Raji (cell line): ENCODE measurements around the gene PAK4.

Source experiments
- POLR2A ChIP-seq: IDR thresholded peaks from 2 replicates; pipeline ENCODE4 v1.6.1; 2011; ENCODE audit warnings: low read depth, low read length, control low read depth; ENCODE audit not compliant: insufficient read depth

Gene PAK4

DNA sequence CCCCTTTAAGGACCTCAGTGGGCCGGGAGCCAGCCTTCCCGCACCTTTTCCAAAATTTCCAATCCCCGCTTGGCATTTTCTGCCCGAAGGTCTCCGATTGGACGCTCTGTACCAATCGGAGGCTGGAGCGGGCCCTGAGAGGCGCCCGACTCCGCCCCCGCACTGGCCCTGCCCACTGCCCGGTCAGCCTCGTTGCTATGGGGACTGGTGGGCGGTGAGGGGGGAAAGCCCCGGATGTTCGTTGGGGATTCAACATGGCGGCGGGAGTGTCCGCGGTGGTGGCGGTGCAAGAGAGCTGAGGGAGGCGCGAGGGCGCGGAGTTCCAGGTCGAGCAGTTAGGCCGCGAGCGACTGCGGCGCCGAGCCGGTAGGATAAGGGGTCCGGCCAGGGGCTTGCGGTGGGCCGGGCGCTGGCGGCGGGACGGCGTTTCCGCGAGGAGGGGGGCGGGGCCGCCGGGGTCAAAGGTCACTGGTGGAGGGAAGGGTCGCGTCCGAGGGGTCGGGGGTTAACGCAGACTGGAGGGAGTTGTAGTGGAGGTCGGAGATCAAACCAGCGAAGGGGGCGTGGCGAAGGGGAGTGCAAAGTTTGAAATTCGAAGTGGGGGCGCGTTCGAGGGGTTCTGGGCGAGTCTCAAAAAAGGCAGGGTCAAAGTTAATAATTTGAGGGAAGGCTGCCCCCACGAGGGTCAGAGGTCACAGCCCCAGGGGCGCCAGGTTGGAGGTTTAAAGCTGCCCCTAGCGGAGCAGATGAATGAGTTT, at the start of gene PAK4:
PAK4 (plus strand) TSS at position 233 of the 758 bp plus-strand sequence. CDS start 43,768 bp downstream, outside the sequence.
- TF ChIP-seq POLR2A = peak; percentile 82

- TF ChIP-seq POLR2A = no peak
These were observed 48.3 kb upstream of the PAK4 start for GRCh38 chr19:39077323-39077722.

DNA sequence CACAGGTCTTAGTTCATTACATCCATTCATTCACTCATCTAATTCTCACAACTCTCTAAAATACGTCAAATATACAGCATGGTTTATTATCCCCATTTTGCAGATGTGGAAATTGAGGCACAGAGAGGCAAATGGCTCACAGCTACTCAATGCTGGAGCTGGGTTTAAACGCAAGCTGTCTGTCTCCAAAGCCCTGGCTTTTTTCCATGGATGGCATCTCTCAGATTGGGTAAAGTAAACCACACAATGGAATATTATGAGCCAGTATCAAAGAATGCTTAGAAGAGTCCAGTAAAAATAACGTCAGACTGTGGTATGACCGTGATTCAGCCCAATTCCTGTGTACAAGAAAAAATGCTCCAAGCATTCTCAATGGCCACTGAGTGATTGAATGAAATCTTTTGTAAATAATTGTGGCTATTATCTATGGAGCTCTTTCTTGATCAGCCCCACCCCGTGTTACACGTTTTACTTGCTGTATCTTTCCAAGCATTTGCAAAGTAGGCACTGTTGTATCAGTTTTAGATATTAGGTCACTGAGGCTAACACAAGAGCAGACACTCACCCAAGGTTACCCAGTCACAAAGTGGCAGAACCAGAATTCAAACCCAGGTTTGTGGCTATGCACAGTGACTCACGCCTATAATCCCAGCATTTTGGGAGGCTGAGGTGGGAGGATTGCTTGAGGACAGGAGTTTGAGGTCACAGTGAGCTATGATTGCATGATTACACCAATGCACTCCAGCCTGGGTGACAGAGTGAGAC, 47.0 kb upstream of the PAK4 start:
- no peak for TF ChIP-seq POLR2A

- no peak for TF ChIP-seq POLR2A
These were observed 45.2 kb upstream of the PAK4 start for GRCh38 chr19:39080431-39080830.

DNA sequence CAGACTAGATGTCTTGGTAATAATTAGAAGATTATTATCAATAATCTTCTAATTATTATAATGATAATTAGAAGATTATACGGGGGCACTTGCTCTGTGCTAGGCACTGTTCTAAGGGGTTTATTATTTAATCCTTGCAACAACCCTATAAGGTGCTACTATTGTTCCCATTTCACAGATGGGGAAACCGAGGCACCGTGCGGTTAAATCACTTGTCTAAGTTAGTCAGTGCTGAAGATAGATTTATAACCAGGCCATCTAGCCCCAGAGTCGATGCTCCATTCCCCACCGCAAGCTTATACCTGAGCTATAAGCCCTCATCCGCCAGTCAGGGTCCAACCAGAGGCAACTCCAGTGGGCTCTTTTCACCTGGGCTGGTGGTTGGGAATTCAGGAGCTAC, 43.4 kb upstream of the PAK4 start:
- TF ChIP-seq POLR2A = no peak

DNA sequence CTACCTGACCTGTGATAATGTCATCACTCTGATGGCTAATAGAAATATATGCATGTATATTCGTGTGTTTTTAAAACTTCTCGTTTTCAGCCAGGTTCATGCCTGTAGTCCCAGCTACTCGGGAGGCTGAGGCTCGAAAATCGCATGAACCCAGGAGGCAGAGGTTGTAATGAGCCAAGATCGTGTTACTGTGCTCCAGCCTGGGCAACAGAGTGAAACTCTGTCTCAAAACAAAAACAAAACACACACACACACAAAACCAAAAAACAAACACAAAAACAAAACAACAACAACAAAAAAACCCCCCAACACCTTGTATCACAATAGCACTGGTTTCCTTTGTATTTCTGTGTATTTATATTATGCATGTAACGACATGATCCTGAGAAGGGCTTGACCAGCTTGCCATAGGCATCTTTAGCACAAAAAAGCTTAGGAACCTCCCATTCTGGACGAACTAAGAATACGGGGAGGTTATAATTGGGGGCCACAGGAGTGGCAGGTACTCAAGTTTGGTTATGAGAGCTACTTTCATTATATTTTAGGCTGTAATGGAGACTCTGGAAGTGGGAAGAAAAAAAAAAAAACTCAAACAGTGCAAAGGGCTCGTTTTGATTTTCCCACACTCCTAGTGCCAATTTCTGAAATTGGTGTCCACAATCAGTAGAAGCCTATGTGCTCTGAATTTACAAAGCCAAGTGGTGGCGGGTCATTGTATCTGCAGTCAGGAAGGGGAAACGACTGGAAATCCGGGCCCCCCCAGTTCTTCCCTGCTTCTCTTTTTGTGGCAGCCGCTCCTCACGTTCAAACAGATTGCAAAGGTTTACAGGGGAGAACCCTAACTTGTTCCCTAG, 42.6 kb upstream of the PAK4 start:
- no peak for TF ChIP-seq POLR2A

- no peak for TF ChIP-seq POLR2A
These were observed 42.0 kb upstream of the PAK4 start for GRCh38 chr19:39083599-39083982.

- no peak for TF ChIP-seq POLR2A
These were observed 41.4 kb upstream of the PAK4 start, which contains the start of gene ACP7 for GRCh38 chr19:39083983-39084731. Gene ACP7 (plus strand): TSS chr19:39084368. CDS start chr19:39085270, 902 bp downstream.

DNA sequence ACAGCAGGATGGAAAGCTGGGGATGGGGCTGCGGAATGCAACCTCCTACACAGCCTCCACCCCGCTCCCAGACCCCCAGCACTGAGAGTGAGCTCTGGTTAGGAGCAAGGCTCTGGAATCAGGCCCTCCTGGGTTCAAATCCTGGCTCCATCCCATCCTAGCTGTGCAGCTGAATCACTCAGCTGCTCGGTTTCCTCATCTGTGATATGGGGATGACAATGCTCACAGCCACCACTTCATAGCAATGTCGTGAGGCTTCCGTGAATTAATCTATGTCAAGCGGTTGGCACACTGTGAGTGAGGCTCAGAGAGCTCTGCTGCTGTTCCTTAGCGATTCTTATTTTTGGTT, 40.9 kb upstream of the PAK4 start:
- no peak for TF ChIP-seq POLR2A

GRCh38 chr19:39085392-39085791, 40.2 kb upstream of the PAK4 start:
- TF ChIP-seq POLR2A = no peak

DNA sequence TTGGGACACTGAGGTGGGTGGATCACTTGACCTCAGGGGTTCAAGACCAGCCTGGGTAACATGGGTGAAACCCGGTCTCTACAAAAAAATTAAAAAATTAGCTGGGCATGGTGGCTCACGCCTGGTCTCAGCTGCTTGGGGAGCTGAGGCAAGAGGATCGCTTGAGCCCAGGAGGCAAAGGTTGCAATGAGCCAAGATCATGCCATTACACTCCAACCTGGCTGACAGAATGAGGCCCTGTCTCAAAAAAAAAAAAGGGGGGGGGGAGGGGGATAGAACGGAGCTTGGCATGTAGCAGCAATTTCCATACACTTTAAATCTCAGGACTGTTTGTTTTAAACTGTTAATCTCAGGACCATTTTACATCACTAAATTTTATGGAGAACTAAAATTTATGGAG, 39.2 kb upstream of the PAK4 start:
- TF ChIP-seq POLR2A = no peak

GRCh38 chr19:39087907-39088686, 37.5 kb upstream of the PAK4 start:
- TF ChIP-seq POLR2A = no peak

- TF ChIP-seq POLR2A = no peak
These were observed 34.7 kb upstream of the PAK4 start for GRCh38 chr19:39090881-39091280.

- TF ChIP-seq POLR2A = no peak
These were observed 28.3 kb upstream of the PAK4 start for GRCh38 chr19:39097299-39097698.
